Iris pigment epithelial cell (primary cell): ENCODE measurements around the gene ZCWPW1.

Source experiments
- DNase-seq: peaks from one replicate; pipeline ENCODE4 v3.0.0-alpha.2; 2011; ENCODE audit warnings: low read depth

ZCWPW1 gene, protein sequence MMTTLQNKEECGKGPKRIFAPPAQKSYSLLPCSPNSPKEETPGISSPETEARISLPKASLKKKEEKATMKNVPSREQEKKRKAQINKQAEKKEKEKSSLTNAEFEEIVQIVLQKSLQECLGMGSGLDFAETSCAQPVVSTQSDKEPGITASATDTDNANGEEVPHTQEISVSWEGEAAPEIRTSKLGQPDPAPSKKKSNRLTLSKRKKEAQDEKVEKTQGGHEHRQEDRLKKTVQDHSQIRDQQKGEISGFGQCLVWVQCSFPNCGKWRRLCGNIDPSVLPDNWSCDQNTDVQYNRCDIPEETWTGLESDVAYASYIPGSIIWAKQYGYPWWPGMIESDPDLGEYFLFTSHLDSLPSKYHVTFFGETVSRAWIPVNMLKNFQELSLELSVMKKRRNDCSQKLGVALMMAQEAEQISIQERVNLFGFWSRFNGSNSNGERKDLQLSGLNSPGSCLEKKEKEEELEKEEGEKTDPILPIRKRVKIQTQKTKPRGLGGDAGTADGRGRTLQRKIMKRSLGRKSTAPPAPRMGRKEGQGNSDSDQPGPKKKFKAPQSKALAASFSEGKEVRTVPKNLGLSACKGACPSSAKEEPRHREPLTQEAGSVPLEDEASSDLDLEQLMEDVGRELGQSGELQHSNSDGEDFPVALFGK

GRCh38 chr7:100428199-100428966 lies at the start of gene ZCWPW1:
TSS of gene ZCWPW1 (minus strand) at chr7:100428703. CDS start at chr7:100420649, 8,054 bp downstream.
- DNase-seq = peak; percentile 97

DNA sequence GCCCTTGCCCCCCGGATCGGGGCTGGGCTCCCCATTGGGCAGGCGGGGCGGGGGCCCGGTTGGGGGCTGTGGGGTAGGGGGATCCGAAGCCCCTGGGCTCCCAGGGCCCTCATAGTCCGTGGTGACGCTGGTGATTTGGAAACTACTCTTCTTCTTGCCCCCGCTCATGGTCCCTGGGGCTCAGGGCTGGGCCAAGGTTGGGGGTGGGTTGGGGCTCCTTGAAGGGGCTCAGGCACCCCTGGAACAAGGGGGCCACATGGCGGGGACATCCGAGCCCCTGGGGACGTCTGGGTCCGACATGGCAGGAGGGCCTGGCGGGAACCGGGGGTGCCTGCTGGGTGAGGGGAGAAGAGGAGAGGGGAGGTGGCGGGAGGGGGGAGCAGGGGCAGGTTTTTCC lies 49.4 kb upstream of the ZCWPW1 start:
- DNase-seq = no peak

- DNase-seq = no peak
These were observed 48.7 kb upstream of the ZCWPW1 start for GRCh38 chr7:100476903-100477870.

DNA sequence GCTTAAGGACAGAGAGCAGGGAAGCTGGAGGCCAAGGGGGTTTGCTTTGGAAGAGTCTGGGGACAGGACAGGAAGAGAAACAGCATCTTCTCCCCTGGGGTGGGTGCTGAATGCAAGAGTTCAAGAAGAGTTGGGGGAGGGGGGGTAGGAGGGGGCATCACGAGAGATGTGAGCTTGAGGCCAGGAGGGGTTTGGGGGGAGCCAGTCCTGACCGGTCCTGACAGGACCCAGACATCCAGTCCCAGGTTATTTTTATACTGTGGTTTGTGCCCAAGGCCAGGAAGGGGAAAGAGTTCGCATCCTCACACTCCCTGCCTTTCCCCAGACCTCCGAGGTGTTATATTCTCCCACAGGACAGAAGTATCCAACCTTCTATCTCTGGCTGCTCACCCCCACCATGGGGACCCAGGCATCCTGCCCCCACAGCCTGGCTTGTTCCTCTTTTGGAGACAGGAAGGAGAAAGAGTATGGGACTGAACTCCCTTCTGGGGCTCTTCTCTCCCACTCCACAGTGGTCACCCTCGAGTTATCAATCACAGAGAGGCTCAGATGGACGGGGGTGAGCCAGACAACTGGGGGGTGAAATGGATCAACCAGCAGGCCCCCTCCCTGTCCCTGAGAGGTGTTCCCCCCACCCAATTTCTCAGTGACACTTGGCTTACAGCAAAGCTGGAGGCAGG lies 47.7 kb upstream of the ZCWPW1 start:
- no peak for DNase-seq

DNA sequence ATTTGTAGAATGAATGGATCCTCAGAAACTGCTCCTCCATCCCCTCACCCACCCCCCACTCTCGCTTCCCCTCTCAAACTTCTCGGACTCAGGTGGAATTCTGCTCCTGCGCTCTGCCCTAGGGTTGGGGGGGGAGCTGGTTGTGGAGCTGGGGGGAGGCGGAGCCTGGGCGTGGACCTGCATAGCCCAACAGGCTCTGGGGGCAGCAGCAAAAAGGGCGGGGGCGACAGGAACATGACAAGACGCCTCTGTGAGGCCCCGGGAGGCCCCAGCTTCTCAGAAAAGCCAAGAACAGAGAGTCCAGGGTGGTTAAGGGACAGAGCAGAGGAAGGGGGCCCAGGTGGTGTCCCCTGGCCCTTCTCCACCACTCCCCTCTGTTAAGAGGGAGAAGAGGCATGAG lies 47.0 kb upstream of the ZCWPW1 start:
- DNase-seq = no peak

GRCh38 chr7:100472854-100473499 lies 44.5 kb upstream of the ZCWPW1 start:
- DNase-seq = peak; percentile 44

- no peak for DNase-seq
These were observed 43.8 kb upstream of the ZCWPW1 start for GRCh38 chr7:100472121-100472851.

- DNase-seq = no peak
These were observed 42.5 kb upstream of the ZCWPW1 start for GRCh38 chr7:100471021-100471420.

DNA sequence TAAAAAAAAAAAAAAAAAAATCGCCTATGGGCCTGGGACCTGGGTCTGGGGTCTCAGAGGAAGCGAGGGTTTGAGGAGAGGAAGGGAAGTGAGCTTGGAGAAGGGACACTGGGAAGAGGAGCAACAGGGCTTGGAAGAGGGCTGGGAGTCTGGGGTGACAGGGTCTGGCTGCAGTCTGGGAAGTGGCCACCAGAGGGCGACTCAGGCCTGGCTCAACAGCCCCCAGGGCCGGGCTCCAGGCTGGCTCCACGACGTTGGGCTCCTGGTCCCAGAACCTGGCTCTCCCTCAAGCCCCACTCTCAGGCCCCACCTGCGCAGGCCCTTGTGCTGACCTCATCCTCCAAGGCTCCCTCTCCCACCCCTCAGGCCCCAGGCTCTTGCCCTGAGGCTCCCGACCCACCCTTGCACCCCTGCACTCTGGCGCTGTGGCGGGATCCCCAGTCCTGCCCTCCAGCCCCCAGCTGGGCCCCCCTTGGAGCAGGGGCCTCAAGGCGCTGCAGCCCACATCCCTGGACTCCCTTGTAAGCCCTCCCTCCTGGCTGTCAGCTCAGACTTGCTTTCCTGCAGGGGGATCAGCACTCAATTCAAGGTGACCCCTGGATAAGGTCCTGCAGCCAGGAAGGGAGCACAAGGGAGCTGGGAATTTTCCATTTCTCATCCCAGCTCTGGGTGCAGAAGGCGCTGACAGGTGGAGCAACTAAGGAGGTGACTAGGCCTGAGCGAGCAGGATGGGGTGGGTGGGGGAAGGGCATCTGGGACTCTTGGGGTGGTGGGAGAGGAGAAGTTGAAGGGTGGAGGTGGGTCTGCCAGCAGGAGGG lies 40.9 kb upstream of the ZCWPW1 start:
- peak; percentile 61 for DNase-seq

GRCh38 chr7:100467638-100468373 lies 39.3 kb upstream of the ZCWPW1 start:
- DNase-seq = no peak

DNA sequence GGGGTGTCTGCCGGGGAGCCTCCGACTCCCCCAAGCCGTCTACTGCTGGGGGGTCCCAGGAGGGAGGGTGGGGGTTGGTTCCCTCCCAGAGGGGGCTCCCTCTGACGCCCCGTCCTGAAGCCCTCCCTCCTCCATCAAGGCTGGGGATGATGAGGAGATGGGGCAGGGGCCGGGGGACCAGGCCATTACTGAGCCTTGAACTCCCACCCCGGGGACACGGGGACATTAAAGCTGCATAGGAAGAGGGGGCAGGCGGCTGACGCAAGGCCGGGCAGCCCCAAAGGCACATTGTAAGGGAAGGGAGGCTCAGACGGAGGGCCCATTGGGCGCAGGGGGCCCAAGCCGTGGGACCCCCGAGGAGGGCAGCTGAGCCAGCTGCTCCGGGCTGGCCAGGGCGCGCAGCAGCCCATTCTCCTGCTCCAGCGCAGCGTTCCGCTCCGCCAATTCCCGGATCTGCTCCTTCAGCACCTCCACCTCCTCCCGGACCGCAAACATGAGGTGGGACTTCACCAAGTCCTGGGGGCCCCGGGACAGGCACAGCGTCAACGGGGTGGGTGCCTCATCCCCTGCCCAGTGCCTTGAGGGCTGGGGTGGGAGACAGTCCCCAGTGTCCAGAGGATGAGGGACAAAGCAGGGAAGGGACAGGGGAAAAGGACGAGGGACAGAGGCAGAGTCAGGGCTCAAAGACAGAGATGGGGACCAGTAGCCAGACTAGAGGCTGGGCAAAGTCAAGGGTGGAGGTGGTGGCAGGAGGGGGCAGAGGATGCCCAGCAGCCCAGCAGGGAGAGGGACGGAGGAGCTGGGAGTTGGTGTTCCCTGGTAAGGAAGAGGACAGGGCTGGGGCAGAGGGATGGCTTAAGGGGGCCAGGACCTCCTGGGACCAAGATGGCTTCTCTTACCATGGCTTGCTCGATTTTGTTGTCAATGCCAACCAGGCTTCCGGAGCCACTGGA lies 38.4 kb upstream of the ZCWPW1 start:
- no peak for DNase-seq

- DNase-seq = peak; percentile 73
These were observed 37.3 kb upstream of the ZCWPW1 start for GRCh38 chr7:100465702-100466311.

DNA sequence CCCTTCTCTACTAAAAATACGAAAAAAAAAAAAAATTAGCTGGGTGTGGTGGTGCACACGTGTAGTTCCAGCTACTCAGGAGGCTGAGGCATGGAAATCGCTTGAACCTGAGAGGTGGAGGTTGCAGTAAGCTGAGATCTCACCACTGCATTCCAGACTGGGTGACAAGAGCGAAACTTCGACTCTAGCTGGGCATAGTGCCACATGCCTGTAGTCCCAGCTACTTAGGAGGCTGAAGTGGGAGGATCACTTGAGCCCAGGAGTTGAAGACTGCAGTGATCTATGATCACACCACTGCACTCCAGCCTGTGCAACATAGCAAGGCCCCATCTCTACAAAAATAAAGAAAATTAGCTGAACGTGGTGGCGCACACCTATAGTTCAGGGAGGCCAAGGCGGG lies 36.8 kb upstream of the ZCWPW1 start:
- no peak for DNase-seq

DNA sequence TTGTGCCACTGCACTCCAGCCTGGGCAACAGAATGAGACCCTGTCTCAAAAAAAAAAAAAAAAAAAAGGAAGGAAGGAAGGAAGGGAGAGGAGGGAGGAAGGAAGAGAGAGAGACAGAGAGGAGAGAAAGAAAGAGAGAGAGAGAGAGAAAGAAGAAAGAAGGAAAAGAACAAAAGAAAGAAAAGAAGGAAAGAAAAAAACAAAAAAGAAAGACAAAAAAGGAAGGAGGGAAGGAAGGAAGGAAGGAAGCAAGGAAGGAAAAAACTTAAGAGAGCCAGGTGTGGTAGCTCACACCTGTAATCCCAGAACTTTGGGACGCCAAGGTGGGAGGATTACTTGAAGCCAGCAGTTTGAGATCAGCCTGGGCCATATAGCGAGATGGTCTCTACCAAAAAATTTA lies 36.3 kb upstream of the ZCWPW1 start:
- no peak for DNase-seq

DNA sequence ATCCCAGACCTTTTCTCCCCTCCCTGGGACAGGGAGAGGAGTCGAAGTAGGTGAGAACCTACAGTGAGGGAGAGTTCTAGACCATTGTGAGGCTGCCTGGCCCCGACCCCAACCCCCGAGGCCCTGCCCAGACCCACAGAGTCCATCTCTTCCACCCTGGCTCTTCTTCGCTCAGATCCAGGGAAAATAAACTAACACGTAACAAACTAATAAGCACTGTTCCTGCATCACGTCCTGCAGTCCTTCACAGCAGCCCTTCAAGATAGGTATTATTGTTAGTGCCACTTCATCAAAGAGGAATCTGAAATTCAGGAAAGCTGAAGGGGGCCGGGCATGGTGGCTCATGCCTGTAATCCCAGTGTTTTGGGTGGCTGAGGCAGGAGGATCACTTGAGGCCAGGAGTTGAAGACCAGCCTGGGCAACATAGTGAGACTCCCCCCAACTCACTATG lies 35.7 kb upstream of the ZCWPW1 start, which contains the start of gene SPACDR:
SPACDR (minus strand) TSS at position 51 of the 451 bp plus-strand sequence. CDS start 235 bp downstream, outside the sequence.
- no peak for DNase-seq

DNA sequence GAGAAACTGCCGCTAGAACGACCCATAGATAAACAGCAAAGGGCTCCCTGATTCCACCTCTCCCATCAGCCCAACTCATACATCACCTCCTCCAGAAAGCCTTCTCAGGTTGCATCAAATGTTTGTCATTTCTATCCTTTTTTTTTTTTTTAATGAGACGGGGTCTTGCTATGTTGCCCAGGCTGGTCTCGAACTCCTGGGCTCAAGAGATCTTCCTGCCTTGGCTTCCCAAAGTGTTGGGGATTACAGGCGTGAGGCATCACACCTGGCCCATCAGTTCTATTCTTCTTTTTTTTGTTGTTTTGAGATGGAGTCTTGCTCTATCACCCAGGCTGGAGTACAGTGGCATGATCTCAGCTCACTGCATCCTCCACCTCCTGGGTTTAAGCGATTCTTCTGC lies 28.5 kb upstream of the ZCWPW1 start:
- DNase-seq = no peak
